ENCODE results near the gene CLDN20. TPM values are rescaled to one million over a fixed set of nuclear protein-coding genes. Genes with fewer than 3 reads are reported as not detected.

Gene CLDN20
- polyA plus RNA-seq, 2 of the 4 experiments (the other 2 are of a cell fraction): not detected

DNA sequence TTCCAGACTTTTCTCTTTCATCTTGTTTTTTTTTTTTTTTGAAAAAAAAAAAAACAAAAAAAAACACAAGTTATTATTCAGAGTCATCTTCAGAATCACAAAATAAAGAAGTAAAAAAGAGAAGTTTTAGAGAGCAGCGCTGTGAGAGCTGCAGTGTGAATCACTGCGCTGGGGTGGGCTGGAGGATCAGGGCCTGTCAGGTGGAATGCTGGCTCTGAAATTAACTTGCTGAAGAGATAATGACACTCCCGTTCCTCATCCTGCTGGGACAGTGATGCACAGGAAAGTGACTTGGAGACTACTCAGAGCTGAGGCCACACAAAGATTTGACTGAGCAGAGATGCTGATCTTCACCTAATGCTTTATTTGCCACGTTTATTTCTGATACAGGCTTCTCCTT is 42.7 kb upstream of the CLDN20 start:
- ATAC-seq: no peak
- Histone ChIP-seq H3K9me3 (no peaks in the 10 kb centered on the region), H3K4me1 (peaks cover 16% of the 10 kb centered on the region), H3K4me3 (no peak overlapping the region), H3K27ac (no peak overlapping the region), H3K4me2 (no peak overlapping the region)
- DNase-seq (ENCODE audit: low read depth in 1 of 2, low spot score in 1 of 2): no peak
- ChIA-PET CTCF (no interaction called here), POLR2A (no interaction called here)
- WGBS (ENCODE audit: missing lambda C conversion rate): 76% methylated on average over 4 of the region's 4 CpGs
- TF ChIP-seq, protein P1, sequence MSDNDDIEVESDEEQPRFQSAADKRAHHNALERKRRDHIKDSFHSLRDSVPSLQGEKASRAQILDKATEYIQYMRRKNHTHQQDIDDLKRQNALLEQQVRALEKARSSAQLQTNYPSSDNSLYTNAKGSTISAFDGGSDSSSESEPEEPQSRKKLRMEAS (IDR thresholded peaks at IDR 0.05): no peak
- no peak for TF ChIP-seq POLR2A (IDR thresholded peaks at IDR 0.05; ENCODE audit: low read length)
- no peak for TF ChIP-seq RARB (CRISPR knock-in tag; IDR thresholded peaks at IDR 0.05)
- TF ChIP-seq CHD2 (IDR thresholded peaks at IDR 0.05; ENCODE audit: low read length, partially characterized antibody): no peak
- no peak for TF ChIP-seq HOXA7 (CRISPR knock-in tag; IDR thresholded peaks at IDR 0.05)
- TF ChIP-seq TFCP2L1 (CRISPR knock-in tag; IDR thresholded peaks at IDR 0.05): no peak
- TF ChIP-seq GATA3 (IDR thresholded peaks at IDR 0.05; ENCODE audit: borderline replicate concordance): no peak
- TF ChIP-seq JUNB (IDR thresholded peaks at IDR 0.05): no peak
- TF ChIP-seq FOSL2 (IDR thresholded peaks at IDR 0.05): no peak
- TF ChIP-seq FOSL2 (CRISPR knock-in tag; IDR thresholded peaks at IDR 0.05): no peak
- no peak for TF ChIP-seq RCOR1 (IDR thresholded peaks at IDR 0.05; ENCODE audit: low read depth, low read length)
- no peak for TF ChIP-seq NR3C1 (IDR thresholded peaks at IDR 0.05)
- TF ChIP-seq, protein P2, sequence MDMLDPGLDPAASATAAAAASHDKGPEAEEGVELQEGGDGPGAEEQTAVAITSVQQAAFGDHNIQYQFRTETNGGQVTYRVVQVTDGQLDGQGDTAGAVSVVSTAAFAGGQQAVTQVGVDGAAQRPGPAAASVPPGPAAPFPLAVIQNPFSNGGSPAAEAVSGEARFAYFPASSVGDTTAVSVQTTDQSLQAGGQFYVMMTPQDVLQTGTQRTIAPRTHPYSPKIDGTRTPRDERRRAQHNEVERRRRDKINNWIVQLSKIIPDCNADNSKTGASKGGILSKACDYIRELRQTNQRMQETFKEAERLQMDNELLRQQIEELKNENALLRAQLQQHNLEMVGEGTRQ (IDR thresholded peaks at IDR 0.05): no peak
- TF ChIP-seq JUN (IDR thresholded peaks at IDR 0.05): no peak
- TF ChIP-seq HEYL (CRISPR knock-in tag; IDR thresholded peaks at IDR 0.05): no peak
- TF ChIP-seq KDM5A (IDR thresholded peaks at IDR 0.05): no peak
- TF ChIP-seq MAFK (IDR thresholded peaks at IDR 0.05; ENCODE audit: partially characterized antibody): no peak
- no peak for TF ChIP-seq TP53 (CRISPR knock-in tag; IDR thresholded peaks at IDR 0.05)
- TF ChIP-seq MYC (IDR thresholded peaks at IDR 0.05; ENCODE audit: borderline replicate concordance, low read length): no peak
- TF ChIP-seq ZNF302 (CRISPR knock-in tag; IDR thresholded peaks at IDR 0.05): no peak
- TF ChIP-seq HMGXB4 (CRISPR knock-in tag; IDR thresholded peaks at IDR 0.05; ENCODE audit: borderline replicate concordance): no peak
- FAIRE-seq: no peak

DNA sequence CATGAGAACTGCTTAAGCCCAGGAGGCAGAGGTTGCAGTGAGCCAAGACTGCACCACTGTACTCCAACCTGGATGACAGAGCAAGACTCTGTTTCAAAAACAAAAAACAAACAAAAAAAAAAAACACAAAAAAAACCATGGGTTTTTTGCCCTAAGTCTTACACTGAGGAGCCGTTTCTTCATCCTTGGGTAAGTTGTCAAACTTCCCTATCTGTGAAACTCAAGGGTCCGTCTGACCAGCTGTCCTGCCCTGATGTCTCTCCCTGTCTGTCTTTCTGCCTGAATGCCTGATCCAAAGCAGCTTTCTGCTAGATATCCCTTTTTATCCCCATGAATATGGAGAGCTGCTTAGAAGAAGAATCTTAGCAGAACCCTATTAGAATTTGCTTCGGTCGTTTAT is 41.3 kb upstream of the CLDN20 start:
- ChIA-PET CTCF (no interaction called here), POLR2A (no interaction called here)
- TF ChIP-seq ZFP36 (IDR thresholded peaks at IDR 0.05; ENCODE audit: borderline replicate concordance, partially characterized antibody) (no peak), RAD21 (conservative IDR thresholded peaks at IDR 0.05 in 1 of 2, IDR thresholded peaks at IDR 0.05 in 1 of 2) (no peak), NFE2L2 (conservative IDR thresholded peaks at IDR 0.05; ENCODE audit: low read length) (no peak), CHD4 (IDR thresholded peaks at IDR 0.05; ENCODE audit: borderline replicate concordance) (no peak), JUN (IDR thresholded peaks at IDR 0.05) (no peak), SREBF2 (IDR thresholded peaks at IDR 0.05) (no peak), RFX5 (IDR thresholded peaks at IDR 0.05) (no peak)
- TF ChIP-seq, protein P3, sequence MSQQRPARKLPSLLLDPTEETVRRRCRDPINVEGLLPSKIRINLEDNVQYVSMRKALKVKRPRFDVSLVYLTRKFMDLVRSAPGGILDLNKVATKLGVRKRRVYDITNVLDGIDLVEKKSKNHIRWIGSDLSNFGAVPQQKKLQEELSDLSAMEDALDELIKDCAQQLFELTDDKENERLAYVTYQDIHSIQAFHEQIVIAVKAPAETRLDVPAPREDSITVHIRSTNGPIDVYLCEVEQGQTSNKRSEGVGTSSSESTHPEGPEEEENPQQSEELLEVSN (IDR thresholded peaks at IDR 0.05; ENCODE audit: borderline replicate concordance, low read depth): no peak
- Histone ChIP-seq H3K9me3 (no peaks in the 10 kb centered on the region), H3K4me3 (no peak overlapping the region), H3K4me2 (no peak overlapping the region), H3K27ac (no peak overlapping the region), H3K4me1 (peaks cover 16% of the 10 kb centered on the region)
- DNase-seq (ENCODE audit: low read depth in 1 of 2, low spot score in 1 of 2): no peak
- FAIRE-seq: no peak
- ATAC-seq: no peak
- 86% methylated on average over 4 of the region's 4 CpGs for WGBS (ENCODE audit: missing lambda C conversion rate)
